GM19463 (cell line): Measurements from ENCODE around the gene SUCO.

ENCODE experiments used
- ATAC-seq: cut with Tn5 transposase; IDR thresholded peaks from one replicate; pipeline ENCODE4 v1.9.1; 2021; ENCODE audit warnings: mild to moderate bottlenecking, moderate library complexity; ENCODE audit not compliant: unreplicated experiment

The SUCO gene

GRCh38 chr1:172640111-172640510 lies 107.2 kb downstream of the SUCO start:
- ATAC-seq = no peak

- no peak for ATAC-seq
Observed at GRCh38 chr1:172641492-172641891, 108.5 kb downstream of the SUCO start.

GRCh38 chr1:172642970-172643369 lies 110.0 kb downstream of the SUCO start:
- no peak for ATAC-seq

GRCh38 chr1:172646653-172647052 lies 113.7 kb downstream of the SUCO start:
- no peak for ATAC-seq

- no peak for ATAC-seq
Observed at GRCh38 chr1:172647110-172647564, 114.2 kb downstream of the SUCO start.

GRCh38 chr1:172647987-172648386 lies 115.0 kb downstream of the SUCO start:
- ATAC-seq = no peak

- ATAC-seq = no peak
Observed at GRCh38 chr1:172650474-172651193, 117.7 kb downstream of the SUCO start.

GRCh38 chr1:172653015-172653709 lies 120.2 kb downstream of the SUCO start:
- no peak for ATAC-seq

- ATAC-seq = no peak
Observed at GRCh38 chr1:172654535-172654934, 121.6 kb downstream of the SUCO start.

GRCh38 chr1:172656576-172656975 lies 123.6 kb downstream of the SUCO start:
- no peak for ATAC-seq

GRCh38 chr1:172657586-172657985 lies 124.6 kb downstream of the SUCO start:
- no peak for ATAC-seq

- no peak for ATAC-seq
Observed at GRCh38 chr1:172658871-172659453, 126.0 kb downstream of the SUCO start, which contains the start of gene FASLG. FASLG (plus strand) TSS chr1:172659103; CDS start chr1:172659202, 99 bp downstream.

GRCh38 chr1:172661107-172661506 lies 128.2 kb downstream of the SUCO start:
- no peak for ATAC-seq
